Fibroblast of the conjunctiva (primary cell): ENCODE measurements around the gene RASA2.
"Not testable (repeated sequence)": the region's sequence is repeated elsewhere in the genome, so short reads cannot be mapped to it uniquely, and the experiment has no call there.

Source experiments
- DNase-seq: peaks from one replicate; pipeline ENCODE4 v3.0.0-alpha.2; 2010; ENCODE audit warnings: low read depth

The RASA2 gene

DNA sequence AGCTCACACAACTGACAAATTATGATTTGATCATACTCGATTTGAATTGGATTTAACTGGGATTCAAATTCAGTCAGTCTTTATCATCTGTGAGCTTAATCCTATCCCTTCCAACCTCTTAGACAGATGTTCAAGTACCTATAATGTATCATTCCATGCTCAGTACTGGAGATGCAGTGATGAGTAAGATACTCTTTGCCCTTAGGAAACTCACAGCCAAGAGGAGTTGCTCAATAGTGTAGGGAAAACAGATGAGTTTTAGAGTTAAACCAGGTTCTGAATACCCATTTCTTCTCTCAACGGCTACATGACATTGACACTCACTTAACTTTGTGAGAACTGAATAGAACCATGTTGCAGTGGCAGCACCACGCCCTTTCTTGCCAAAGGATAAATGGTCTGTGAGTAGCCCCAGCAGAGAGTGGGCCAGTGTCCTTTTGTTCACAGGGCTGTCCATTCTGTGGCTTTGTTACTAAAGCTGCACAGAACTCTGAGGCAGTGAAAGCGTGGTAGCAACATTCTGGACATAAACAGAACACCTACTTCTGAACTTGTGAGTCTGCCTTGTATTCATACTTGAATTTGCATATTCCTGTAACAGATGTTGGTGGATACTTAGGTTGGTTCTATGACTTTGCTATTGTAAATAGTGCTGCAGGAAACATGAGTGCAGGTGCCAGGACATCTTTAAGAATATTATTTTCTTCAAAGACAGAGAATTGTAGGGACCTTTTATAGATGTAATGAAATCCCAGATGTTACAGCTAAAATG lies 91.6 kb downstream of the RASA2 start:
- DNase-seq, result peak; percentile 21

DNA sequence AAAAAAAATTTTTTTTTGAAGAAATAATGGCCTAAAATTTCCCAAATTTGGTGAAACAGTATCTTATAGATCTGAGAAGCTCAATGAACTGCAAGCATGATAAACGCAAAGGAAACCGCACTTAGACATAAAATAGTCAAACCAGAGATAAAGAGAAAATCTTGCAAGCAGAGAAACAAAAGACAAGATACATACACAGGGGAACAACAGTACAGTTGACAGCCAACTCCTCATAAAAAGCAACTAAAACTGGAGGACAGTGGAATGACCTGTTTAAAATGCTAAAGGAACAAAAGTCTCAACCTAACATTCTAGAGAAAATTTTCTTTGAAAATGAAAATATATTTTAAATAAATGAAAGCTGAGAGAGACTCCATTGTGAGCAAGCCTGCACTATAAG lies 107.5 kb downstream of the RASA2 start:
- no peak for DNase-seq

DNA sequence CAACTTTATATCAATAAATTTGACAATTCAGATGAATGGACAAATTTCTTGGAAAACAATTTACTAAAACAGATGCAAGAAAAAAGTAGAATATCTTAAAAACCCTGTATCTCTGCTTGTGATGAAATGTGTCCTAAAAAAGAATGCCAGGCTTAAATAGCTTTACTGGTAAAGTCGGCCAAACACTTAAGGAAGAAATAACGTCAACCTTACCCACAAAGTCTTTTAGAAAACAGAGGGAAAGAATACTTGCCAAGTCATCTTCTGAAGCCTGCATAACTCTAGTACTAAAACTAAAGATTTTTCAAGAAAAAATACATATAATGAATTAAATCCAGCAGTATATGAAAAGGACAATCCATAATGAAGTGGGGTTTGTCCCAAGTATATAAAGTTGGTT lies 111.1 kb downstream of the RASA2 start:
- no peak for DNase-seq

DNA sequence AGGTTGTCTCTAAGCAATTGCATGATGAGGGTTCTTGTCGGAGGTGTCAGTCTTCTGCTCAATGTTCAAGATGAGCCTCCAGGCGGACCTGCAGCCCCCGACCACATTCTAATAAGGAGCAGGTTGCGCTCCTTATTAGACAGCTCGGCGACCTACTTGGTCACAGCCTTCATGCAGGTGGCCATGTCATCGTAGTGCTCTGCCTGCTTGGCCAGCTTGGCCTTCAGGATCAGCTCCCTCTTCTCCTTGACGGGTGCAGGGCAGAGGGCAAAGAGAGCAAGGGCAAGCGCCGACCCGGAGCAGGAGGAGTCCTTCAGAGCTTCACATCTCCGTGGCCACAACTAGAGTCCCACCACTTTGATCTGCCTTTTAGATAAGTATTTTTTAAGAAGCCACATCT lies 113.5 kb downstream of the RASA2 start:
- no peak for DNase-seq

DNA sequence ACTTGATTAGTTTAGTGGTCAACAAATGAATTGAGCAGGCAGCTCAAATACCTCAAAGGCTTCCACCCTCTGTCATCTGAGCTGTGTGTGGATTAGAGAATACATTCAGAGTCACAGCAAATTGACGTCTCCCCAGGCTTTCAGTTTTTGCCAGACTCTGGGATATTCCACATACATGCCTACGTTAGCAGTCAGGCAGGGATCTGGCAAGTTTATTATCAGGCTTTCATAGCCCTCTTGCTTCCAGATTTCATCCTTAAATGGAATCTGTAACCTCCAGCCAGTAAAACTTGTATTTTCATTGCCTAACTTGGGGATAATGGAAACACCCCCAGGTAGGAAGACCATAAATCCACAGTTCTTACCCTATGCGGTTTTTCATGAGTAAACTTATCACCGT lies 115.9 kb downstream of the RASA2 start:
- DNase-seq, result no peak

DNA sequence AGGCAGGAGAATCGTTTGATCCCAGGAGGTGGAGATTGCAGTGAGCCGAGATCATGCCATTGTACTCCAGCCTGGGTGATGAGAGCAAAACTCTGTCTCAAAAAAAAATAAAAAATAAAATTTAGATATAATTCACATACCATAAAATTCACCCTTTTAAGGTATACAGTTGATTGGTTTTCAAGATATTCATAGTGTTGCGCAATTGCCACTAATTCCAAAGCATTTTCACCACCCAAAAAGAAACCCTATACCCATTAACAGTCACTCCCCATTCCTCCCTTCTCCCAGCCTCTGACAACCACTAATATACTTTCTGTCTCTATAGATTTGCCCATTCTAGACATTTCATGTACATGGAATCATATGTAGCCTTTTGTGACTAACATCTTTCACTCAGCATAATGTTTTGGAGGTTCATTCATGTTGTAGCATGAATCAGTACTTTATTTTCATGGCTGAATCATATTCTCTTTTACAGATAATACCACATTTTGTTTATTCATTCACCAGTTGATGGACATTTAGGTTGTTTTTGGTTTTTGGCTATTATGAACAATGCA lies 116.7 kb downstream of the RASA2 start:
- no peak for DNase-seq

DNA sequence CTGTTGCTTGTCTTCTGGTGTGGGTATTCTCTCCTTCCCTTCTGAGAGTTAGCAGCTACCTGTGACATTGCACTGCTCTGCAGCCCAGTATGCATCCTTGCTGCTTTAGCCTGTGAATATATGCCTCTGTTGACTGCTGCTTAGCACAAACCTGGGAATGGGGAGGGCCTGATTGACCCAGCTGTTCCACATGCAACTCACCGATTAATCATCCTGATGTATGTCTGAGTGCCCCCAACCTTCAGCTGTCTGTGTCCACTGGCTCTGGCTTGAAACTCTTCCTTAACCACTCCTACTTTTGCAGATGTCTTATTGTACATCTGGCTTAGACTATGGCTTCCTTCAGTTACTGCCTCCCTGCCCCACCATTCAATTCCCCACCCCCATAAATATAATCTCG lies 119.1 kb downstream of the RASA2 start:
- DNase-seq, result no peak

DNA sequence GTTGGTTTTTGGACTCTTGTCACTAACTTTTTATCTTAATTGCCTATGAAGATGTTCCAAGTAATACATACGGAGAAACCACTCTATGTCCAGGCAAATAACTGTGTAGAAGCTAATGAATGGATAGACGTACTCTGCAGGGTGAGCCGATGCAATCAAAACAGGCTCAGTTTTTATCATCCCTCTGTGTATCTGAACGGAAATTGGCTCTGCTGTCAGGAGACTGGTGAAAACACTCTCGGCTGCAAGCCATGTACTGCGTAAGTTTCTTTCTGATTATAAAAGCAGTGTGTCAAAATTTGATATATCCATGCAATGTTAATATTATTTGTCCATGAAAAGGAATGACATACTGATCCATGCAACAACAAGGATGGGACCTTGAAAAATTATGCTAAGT lies 121.6 kb downstream of the RASA2 start:
- DNase-seq, result no peak

DNA sequence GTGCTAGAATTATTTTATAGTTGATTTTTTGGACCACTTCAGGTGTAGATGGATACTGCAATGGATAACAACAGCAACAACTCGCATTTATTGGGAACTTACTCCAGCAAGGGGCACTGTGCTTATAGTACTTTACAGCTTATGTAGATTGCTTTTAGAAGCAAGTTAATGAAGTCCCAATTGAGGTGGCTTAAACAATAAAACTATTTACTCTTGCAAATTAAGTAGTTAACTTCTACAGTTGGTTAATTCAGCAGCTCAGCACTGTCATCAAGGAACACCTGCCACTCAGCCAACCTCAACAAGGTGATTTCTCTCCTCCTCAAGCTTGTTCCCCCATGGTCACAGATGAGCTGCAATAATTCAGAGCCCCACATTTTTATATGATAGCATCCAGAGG lies 124.1 kb downstream of the RASA2 start:
- no peak for DNase-seq

DNA sequence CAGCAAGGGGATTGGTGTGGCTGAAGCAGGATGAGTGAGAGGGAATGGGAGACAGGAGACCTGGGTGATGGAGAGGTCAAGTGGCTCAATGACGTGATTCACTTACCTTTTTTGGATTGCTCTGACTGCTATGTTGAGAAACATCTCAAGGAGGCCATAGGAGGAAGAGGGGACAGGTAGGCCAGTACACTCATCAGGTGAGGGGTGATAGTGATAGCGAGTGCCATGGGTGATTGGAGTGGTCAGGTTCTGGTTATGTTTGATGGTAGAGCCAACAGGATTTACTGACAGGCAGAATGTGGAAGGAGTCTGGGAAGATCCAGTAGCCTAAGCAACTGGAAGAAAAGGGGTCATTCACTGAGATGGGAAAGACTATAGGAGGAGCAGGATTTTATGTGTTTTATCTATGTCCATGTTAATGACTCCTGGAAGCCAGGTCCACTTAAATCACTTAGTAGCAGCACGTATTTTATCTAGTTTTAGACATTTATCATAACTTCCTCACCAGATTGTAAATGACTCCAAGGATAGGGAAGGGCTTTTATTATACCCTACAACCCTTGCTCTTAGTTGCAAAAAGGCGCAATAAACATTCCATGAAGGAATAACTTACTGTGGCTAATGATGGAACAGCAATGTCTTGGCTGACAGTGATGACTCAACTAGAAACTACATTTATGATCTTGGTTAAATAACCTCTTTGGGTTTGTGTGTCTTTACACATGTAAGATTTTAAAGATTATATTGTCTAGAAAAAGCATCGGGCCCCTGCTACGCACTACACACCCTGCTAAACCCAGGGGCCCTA lies 131.5 kb downstream of the RASA2 start:
- no peak for DNase-seq

DNA sequence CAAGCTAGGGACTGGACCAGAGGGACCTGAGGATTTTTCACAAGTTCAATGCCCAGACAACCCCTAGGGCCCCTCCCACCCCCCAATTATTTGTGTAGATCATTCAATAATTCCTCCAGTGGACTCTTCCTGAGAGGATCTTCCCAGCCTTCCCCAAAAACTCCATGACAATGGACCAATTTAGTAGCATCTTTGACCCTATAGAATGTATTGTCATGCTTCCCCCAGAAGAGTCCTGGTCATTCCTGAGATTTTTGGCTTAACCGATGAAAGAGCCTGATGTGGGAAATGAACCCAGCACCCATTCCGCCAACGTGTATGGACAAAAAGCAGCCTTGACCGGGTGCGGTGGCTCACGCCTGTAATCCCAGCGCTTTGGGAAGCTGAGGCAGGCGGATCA lies 132.1 kb downstream of the RASA2 start:
- no peak for DNase-seq

DNA sequence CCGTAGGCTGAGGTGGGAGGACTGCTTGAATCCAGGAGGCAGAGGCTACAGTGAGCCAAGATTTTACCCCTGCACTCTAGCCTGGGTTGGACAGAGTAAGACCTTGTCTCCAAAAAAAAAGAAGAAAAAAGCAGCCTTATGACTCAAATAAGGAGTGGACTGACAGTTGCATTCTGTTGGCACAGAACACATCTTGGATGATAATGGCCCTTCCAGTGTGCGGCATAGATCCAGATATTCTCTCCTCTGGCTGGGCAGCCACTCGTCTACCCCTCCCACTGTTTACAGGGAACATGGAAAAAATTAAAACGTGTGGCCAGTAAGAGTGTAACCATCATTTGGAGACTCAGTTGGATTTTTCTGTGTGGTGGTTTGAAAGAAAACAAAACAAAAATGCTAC lies 132.6 kb downstream of the RASA2 start:
- no peak for DNase-seq

DNA sequence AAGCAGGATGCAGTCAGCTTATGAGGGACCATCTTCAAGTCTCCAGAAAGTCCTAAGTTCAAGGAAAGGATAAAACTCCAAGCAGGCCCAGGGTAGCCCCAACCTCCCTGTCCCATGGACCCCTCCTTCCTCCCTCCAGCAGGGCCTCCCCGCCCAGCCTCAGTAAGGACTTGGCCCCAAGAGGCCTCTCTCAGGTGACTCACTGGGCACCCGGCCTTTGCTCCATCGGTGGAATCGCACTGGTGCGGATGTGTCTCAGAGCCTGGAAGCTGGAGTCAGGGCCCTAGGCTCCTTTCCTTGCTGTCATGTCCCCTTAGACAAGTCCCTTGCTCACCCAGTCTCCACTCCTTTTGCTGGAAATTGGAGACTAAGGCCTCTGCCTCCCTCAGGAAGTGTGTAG lies 136.9 kb downstream of the RASA2 start:
- DNase-seq, result no peak

DNA sequence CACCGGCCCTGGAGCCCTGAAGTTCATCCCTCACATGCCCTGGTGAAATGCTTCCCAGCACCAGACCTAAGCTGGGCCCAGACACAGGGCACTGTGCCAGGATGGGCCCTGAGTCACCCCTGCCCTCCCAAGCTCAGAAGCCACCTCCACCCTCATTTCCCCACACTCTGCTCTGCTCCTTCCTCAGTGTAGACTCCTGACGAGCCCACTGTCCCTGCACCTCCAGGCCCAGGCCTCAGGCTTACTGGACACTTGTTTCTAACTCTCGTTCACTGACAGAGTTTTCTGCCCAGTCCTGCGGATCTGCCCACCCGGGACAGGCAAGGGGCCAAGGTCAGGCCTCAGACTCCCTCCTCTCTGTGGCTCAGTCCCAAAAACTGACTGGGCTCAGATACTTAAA lies 138.7 kb downstream of the RASA2 start:
- DNase-seq, result no peak

DNA sequence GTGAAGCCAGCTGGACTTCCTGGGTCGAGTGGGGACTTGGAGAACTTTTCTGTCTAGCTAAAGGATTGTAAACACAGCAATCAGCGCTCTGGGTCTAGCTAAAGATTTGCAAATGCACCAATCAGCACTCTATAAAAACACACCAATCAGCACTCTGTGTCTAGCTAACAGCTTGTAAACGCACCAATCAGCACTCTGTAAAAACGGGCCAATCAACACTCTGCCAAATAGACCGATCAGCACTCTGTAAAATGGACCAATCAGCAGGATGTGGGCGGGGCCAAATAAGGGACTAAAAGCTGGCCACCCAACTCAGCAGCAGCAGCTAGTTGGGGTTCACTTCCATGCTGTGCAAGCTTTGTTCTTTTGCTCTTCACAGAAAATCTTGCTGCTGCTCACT lies 141.5 kb downstream of the RASA2 start:
- not testable (repeated sequence) for DNase-seq

DNA sequence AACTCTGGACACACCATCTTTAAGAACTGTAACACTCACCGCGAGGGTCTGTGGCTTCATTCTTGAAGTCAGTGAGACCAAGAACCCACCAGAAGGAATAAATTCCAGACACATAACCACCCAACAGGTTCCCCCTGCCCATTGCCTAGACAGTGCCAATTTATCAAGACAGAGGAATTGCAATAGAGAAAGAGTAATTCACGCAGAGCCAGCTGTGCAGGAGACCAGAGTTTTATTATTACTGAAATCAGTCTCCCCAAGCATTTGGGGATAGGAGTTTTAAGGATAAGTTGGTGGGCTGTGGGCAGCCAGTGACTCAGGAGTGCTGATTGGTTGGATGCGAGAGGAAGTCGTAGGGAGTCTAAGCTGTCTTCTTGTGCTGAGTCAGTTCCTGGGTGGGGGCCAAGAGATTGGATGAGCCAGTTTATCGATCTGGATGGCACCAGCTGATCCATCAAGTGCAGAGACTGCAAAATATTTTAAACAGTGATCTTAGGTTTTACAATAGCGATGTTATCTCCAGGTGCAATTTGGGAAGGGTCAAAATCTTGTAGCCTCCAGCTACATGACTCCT lies 142.1 kb downstream of the RASA2 start:
- not testable (repeated sequence) for DNase-seq

DNA sequence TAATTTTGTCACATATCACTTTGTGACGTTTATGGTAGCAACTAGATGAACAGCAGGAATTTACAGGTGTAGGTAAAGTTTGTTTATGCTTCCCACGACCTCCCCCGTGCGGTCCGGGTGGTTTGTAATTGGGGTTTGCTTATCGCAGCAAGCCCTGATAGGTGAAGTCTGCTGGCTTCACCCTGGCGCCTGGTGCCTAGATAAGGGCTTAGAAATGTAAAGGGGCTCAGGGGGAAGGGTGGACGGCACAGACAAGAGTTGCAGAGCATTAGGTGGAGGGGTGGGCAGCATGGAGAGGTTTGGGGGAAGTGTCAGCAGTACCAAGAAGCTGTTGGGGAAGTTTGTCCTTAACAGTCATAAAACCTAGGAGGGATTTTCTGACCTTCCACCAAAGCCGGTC lies 143.1 kb downstream of the RASA2 start:
- no peak for DNase-seq

DNA sequence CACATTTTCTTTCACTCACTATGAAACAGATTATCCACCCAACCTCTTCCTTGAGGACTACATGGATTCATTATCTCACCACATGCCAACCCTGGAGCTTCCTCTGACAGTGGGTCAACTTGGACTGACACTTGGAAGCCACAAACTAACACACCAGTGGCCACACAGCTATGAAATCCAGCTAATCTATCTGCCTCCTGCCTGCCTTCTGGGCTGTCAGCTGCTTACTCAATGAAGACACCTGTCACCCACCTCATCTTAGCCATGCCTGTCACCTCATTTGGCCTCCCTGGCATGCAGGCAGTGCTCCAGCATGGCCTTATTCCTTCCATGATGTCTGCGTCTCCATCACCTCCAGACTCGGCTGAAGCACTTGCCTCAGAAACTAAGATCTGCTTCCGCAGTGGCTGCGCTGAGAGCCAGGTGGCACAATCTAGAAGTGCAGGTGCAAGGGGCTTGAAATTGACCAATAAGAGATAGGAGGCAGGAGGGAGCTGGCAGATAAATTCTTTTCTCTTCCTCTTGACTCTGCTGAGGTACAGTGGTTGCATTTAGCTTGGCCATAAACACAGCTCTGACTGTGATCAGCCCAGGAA lies 146.1 kb downstream of the RASA2 start:
- no peak for DNase-seq

DNA sequence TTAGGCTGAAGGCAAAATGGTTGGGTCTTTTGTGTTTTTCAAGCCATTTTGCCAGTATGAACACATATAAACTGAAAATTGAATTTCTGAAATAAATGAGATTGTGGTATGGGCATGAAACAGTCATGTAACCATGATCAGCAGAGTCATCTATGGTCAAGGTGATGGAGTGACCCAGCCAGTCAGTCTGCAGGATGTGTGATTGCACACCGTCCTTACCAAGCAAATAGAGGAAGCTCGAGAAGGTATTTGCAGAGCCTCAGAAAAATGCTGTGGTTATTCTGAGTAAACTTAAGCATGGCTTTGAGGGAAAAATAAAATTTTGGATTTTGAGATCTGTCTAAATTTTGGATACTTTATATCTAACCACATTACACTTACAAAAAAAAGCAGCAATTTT lies 155.4 kb downstream of the RASA2 start:
- DNase-seq, result no peak

DNA sequence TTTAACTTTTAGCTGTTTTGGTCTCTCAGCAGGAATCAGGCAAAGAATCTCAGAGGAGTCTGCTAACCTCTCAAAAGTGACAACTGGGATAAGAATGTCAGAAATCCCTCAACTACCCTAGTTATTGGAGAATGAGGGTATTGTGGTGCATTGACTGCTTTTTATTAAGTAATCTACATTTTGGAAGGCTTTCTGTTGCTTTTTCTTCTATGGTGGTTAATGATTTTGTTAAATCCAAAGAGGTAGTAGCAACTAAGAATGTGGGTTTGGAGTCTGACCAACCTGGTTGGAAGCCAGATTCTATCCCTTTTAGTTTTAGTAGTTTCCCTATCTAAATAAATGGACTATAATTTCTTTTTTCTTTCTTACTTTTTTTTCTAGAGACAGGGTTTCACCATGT lies 156.6 kb downstream of the RASA2 start:
- DNase-seq, result no peak

DNA sequence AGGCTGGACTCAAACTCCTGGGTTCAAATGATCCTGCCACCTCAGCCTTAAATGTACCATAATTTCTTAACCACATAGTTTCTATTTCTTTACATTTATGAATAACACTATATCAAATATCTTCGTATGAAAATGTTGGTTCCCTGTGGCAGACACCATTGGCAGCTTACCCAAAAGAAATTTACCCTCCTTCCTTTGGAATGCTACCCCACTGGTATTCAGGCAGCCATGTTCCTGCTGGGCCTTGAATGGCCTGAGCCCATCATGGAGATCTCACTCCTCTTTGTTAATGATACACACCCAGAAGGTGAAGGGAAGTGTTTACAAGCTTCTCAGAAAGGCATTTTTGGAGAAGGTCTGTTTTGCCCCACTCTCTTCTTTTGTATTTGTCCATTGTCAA lies 157.0 kb downstream of the RASA2 start:
- DNase-seq, result no peak

DNA sequence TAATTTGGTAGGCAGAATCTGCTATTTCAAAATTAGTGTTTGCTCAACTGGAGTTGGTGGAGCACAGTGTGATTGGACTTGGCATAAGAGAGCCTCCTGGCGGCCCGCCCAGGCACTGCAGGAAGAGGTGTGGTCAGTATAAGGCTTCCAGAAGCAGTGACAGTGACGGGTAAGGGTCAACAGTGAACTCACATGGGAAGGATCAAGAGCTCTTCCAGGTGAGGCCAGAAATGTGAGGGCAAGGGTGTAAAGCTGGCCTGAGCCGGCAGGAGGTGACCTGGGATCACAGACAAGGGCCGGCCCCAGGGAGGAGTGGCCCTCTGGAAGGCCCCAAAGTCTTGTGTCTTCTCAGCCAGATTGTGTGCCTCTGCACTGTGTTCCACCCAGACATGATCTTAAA lies 158.1 kb downstream of the RASA2 start:
- peak; percentile 32 for DNase-seq
